Heart left ventricle (tissue), 13 donors: ENCODE results near the gene SSNA1.

Experiments used
- CTCF ChIP-seq, 12 donors: fragments of 200-600 bp; sonication (generic) in 4 of 12; IDR thresholded peaks; one replicate each; pipeline versions ENCODE4 v1.5.0 to v1.8.0; 2018 to 2022; ENCODE audit warnings: antibody characterized with exemption in 12 of 12, mild to moderate bottlenecking in 5 of 12
- POLR2A ChIP-seq, 2 donors: fragments of 450-650 bp; IDR thresholded peaks; one replicate each; pipeline ENCODE4 v1.6.1; 2017; ENCODE audit warnings: antibody characterized with exemption in 2 of 2, mild to moderate bottlenecking in 2 of 2, moderate library complexity in 2 of 2
- donor health status: ischemic (EF 13 %, LVEDD 7.1; RV severe dilation, severe dysfunction).
- donor health status: DM: no; HTN: yes; CAD: no.
- donor health status: DM: no; HTN: no; CAD: no.
- donor health status: ischemic (EF 25% LVEDD 6.9; RV normal size, moderate dysfunction).
- donor health status: ischemic (EF 25% LVEDD 5.7; RV mildly dilated, moderate dysfunction).
- donor health status: ischemic (EF 35%, LVEDD 5.7; RV mildly dilated, moderate dysfunction).
- donor health status: nonischemic (EF 11% LVEDD 7.7; RV severe dilation, severe dysfunction).
- donor health status: DM: yes; HTN: yes; CAD: no.
- donor health status: PGD.
- donor health status: ischemic (EF 29% LVEDD 5.4; RV normal size, mild dysfunction).
- donor health status: nonischemic (EF 23%, LVEDD 6.1; RV moderate dilation, normal function).

- TF ChIP-seq CTCF (IDR thresholded peaks at IDR 0.05) (no peak), POLR2A (IDR thresholded peaks at IDR 0.05) (no peak)
These were observed 40.2 kb upstream of the SSNA1 start for GRCh38 chr9:137148242-137148641.
